Suprapubic skin (tissue), 4 donors: Measurements from ENCODE around the gene KIAA1217. TPM values are rescaled to one million over a fixed set of nuclear protein-coding genes. Genes with fewer than 3 reads are reported as not detected.
"Not testable (repeated sequence)": the region's sequence is repeated elsewhere in the genome, so short reads cannot be mapped to it uniquely, and the experiment has no call there.

Experiments
- DNase-seq, 2 donors: peaks; one replicate each; pipeline ENCODE4 v3.0.0-alpha.2; 2019; ENCODE audit warnings: low spot score in 2 of 2
- H3K27ac ChIP-seq: fragments of 200-600 bp; sonication (generic); one replicate; pipeline ENCODE4 v1.5.1; 2019
- H3K27me3 ChIP-seq: fragments of 200-600 bp; sonication (generic); one replicate; pipeline ENCODE4 v1.5.1; 2019
- H3K36me3 ChIP-seq: fragments of 200-600 bp; sonication (generic); one replicate; pipeline ENCODE4 v1.5.1; 2019
- H3K4me1 ChIP-seq: fragments of 200-600 bp; sonication (generic); one replicate; pipeline ENCODE4 v1.5.1; 2019
- H3K4me3 ChIP-seq: fragments of 200-600 bp; sonication (generic); one replicate; pipeline ENCODE4 v1.5.1; 2019; ENCODE audit warnings: mild to moderate bottlenecking
- H3K9me3 ChIP-seq: fragments of 200-600 bp; sonication (generic); one replicate; pipeline ENCODE4 v1.5.1; 2019
- CTCF ChIP-seq, 2 donors: fragments of 200-600 bp in 1 of 2; fragments of 450-650 bp in 1 of 2; sonication (generic) in 1 of 2; IDR thresholded peaks; one replicate each; pipeline ENCODE4 v1.5.1; 2016 to 2019; ENCODE audit warnings: antibody characterized with exemption in 2 of 2, mild to moderate bottlenecking in 1 of 2, moderate library complexity in 1 of 2
- EP300 ChIP-seq: sonication (generic); formaldehyde crosslinking; IDR thresholded peaks from one replicate; pipeline ENCODE4 v1.6.1; 2017; ENCODE audit warnings: antibody characterized with exemption
- POLR2A ChIP-seq, 2 donors: fragments of 450-650 bp; IDR thresholded peaks; one replicate each; pipeline ENCODE4 v1.6.1; 2017; ENCODE audit warnings: antibody characterized with exemption in 2 of 2, mild to moderate bottlenecking in 2 of 2, moderate library complexity in 2 of 2
- POLR2AphosphoS5 ChIP-seq, 3 donors: sonication (generic); formaldehyde crosslinking; IDR thresholded peaks; one replicate each; pipeline ENCODE4 v1.6.1; 2017; ENCODE audit warnings: antibody characterized with exemption in 3 of 3
- WGBS: methylation state at CpG from one replicate; pipeline ENCODE4 v1.1.5; 2018; 5-methylcytosine and 5-hydroxymethylcytosine counted together
- total RNA-seq, 4 donors: library from RNA; depleted of rRNA; stranded (reverse); fragments of >200 nt; gene quantifications; one replicate each; pipeline ENCODE4 v1.1.0, GENCODE V29; 2016

The KIAA1217 gene
- total RNA-seq, 4 donors from 2014 or later, result 59.2 to 109 (median 72.1) TPM

GRCh38 chr10:24480447-24480846 lies 271.5 kb downstream of the KIAA1217 start:
- Histone ChIP-seq H3K4me1 (peaks cover 28% of the 10 kb centered on the region), H3K4me3 (no peak overlapping the region), H3K9me3 (peaks cover 6% of the 10 kb centered on the region), H3K27ac (no peak overlapping the region), H3K27me3 (no peaks in the 10 kb centered on the region), H3K36me3 (peaks cover 2% of the 10 kb centered on the region)
- no peak for DNase-seq
- TF ChIP-seq CTCF (IDR thresholded peaks at IDR 0.05), result no peak
- TF ChIP-seq POLR2AphosphoS5 (IDR thresholded peaks at IDR 0.05), result no peak
- 87% methylated on average over 3 of the region's 3 CpGs for WGBS

- Histone ChIP-seq H3K9me3 (no peaks in the 10 kb centered on the region), H3K27me3 (no peaks in the 10 kb centered on the region), H3K36me3 (peaks cover 9% of the 10 kb centered on the region), H3K27ac (no peak overlapping the region), H3K4me1 (peaks cover 28% of the 10 kb centered on the region), H3K4me3 (no peak overlapping the region)
- 82% methylated on average over 6 of the region's 6 CpGs for WGBS
- no peak for TF ChIP-seq POLR2A (IDR thresholded peaks at IDR 0.05)
- no peak for TF ChIP-seq POLR2AphosphoS5 (IDR thresholded peaks at IDR 0.05)
- no peak for TF ChIP-seq EP300
- TF ChIP-seq CTCF (IDR thresholded peaks at IDR 0.05), result no peak
- no peak for DNase-seq
Observed at GRCh38 chr10:24481241-24481640, 272.3 kb downstream of the KIAA1217 start.

GRCh38 chr10:24482713-24483112 lies 273.8 kb downstream of the KIAA1217 start:
- not testable (repeated sequence) for H3K27me3 ChIP-seq, DNase-seq, H3K4me3 ChIP-seq, H3K9me3 ChIP-seq
- Histone ChIP-seq H3K4me1 (peaks cover 28% of the 10 kb centered on the region), H3K27ac (peak overlapping the region; percentile 69), H3K36me3 (peaks cover 12% of the 10 kb centered on the region)

GRCh38 chr10:24483701-24484100 lies 274.8 kb downstream of the KIAA1217 start:
- TF ChIP-seq CTCF (IDR thresholded peaks at IDR 0.05) (no peak), EP300 (no peak), POLR2AphosphoS5 (IDR thresholded peaks at IDR 0.05) (peak in 2 of 3 donors; percentile 47 to 75)
- H3K27ac ChIP-seq, result peak overlapping the region; percentile 69
- H3K36me3 ChIP-seq, result peaks cover 12% of the 10 kb centered on the region
- H3K27me3 ChIP-seq, result no peaks in the 10 kb centered on the region
- DNase-seq, result peak in 1 of 2 donors; percentile 73
- WGBS, result 18% methylated on average over 3 of the region's 3 CpGs
- H3K4me3 ChIP-seq, result no peak overlapping the region
- H3K9me3 ChIP-seq, result no peaks in the 10 kb centered on the region
- peaks cover 32% of the 10 kb centered on the region for H3K4me1 ChIP-seq

- peaks cover 32% of the 10 kb centered on the region for H3K4me1 ChIP-seq
- H3K9me3 ChIP-seq, result no peaks in the 10 kb centered on the region
- H3K27me3 ChIP-seq, result no peaks in the 10 kb centered on the region
- WGBS, result 80% methylated on average over 3 of the region's 3 CpGs
- H3K36me3 ChIP-seq, result peaks cover 12% of the 10 kb centered on the region
- no peak overlapping the region for H3K4me3 ChIP-seq
- no peak for DNase-seq
- peak overlapping the region; percentile 75 for H3K27ac ChIP-seq
- TF ChIP-seq POLR2A (IDR thresholded peaks at IDR 0.05) (no peak), EP300 (no peak), POLR2AphosphoS5 (IDR thresholded peaks at IDR 0.05) (no peak), CTCF (IDR thresholded peaks at IDR 0.05) (no peak)
Observed at GRCh38 chr10:24484771-24485170, 275.8 kb downstream of the KIAA1217 start.

GRCh38 chr10:24485304-24485703 lies 276.4 kb downstream of the KIAA1217 start:
- H3K36me3 ChIP-seq, result peaks cover 12% of the 10 kb centered on the region
- DNase-seq, result no peak
- H3K9me3 ChIP-seq, result no peaks in the 10 kb centered on the region
- 42% methylated on average over 5 of the region's 5 CpGs for WGBS
- TF ChIP-seq EP300, result no peak
- no peak for TF ChIP-seq CTCF (IDR thresholded peaks at IDR 0.05)
- H3K27me3 ChIP-seq, result no peaks in the 10 kb centered on the region
- H3K4me3 ChIP-seq, result no peak overlapping the region
- H3K4me1 ChIP-seq, result peaks cover 32% of the 10 kb centered on the region
- peak overlapping the region; percentile 75 for H3K27ac ChIP-seq
